Measurements from ENCODE around the gene ZYG11B.

GRCh38 chr1:52709016-52709415, 17.2 kb upstream of the ZYG11B start:
- TF ChIP-seq CTCF (IDR thresholded peaks at IDR 0.05) = no peak
- TF ChIP-seq POLR2A (IDR thresholded peaks at IDR 0.05) = no peak
- TF ChIP-seq POLR2AphosphoS5 (IDR thresholded peaks at IDR 0.05) = no peak
